NCI-H2029 (cell line): ENCODE results near the gene KIRREL3.

Experiments used
- DNase-seq: peaks from one replicate; lab custom pipeline; 2025; lab: John Stamatoyannopoulos, UW

Gene KIRREL3

DNA sequence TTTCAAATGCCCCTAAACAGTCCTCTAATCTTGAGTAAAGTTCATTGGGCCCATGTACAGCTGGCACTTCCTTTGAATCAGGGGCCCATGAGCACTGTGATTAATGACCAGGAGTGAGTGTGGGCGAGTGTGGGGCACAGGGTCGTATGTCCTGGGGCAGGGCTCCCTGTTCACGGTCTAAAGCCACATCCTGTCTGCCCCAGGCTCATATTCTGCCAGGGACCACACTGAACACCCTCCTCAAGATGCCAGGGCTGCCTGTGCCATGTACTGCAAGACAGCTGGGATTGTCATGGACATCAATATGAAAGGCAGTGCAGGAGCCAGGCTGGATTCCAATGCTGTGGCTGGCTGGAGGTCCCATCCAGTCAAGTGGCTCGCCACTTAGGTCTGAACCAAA is 130.5 kb downstream of the KIRREL3 start:
- no peak for DNase-seq

GRCh38 chr11:126868741-126869140 is 131.8 kb downstream of the KIRREL3 start:
- no peak for DNase-seq

GRCh38 chr11:126864934-126865333 is 135.6 kb downstream of the KIRREL3 start:
- no peak for DNase-seq

- DNase-seq = no peak
These were observed 137.1 kb downstream of the KIRREL3 start for GRCh38 chr11:126863294-126863997.

- DNase-seq = no peak
These were observed 137.8 kb downstream of the KIRREL3 start for GRCh38 chr11:126862664-126863243.

DNA sequence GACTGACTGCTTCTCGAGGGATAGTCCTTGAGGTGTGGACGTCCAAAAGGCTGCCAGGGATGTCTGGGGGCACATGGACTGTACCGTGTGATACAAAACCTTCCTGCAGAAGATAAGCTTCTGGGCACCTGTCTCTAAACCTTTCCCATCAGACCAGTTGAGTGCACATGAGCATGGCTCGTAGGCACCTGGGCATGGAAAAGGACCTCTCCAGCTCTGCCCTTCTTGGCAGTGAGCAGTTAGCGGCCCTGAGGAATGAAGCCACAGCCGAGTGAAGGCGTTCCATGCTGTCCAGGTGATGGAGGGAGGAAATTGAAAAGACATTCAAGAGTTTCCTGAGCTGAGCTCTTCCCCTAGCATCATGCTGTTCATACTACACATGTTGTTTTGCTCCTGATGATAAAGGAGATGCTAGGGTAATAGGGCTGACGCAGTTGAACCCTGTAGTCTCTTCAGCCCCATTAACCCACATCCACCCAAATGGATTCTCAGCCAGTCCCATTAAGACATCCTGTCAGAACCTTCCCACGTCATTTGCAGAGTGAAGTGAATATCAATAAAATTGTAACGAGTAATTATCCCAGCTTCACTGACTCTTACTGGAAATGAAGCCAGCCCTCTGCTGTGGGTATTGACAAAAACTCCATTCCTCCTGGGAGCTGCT is 138.6 kb downstream of the KIRREL3 start:
- DNase-seq = no peak

DNA sequence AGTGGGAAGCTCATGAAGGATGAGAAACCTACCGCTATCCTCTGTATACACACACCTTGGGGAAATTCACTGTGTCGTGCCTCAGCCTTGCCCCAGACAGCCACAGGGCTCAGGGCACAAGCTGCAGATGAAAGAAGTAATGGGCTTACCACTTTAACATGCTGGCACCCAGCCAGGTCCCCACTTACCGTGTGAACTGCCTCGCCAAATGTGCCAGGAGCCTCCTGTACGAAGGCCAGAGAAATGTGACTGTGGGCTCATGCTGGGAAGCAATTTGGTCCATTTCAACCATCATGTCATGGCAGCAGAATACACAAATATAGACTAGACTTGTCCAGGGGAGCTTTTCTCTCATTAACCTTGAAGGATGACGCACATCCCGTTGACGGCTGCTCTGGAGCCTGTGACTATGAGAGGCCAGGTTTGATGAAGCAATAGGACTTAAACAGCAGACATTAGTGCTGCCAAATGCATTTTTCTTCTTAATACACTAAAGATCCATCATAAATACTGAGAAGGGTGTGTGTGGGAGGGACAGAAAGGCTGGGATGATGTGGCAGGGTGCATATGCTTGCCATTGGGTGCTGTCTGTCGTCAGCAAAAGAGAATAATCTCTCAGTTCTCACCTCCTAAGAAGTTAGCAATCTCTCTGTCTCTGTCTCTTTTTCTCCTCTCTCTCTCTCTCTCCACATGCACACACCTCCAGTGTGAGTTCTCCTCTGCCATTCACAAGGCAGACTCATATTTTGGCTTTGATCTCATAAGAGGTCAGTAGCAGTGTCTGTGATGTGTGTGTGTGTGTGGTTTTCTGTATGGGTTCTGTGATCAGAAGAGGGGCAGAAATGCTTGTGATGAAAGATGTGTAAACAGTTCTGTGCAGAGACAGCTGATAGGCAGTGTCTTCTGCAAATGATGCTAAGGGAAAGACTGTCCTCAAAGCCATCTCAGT is 142.4 kb downstream of the KIRREL3 start:
- peak; percentile 34 for DNase-seq

- no peak for DNase-seq
These were observed 145.0 kb downstream of the KIRREL3 start for GRCh38 chr11:126855536-126855935.

DNA sequence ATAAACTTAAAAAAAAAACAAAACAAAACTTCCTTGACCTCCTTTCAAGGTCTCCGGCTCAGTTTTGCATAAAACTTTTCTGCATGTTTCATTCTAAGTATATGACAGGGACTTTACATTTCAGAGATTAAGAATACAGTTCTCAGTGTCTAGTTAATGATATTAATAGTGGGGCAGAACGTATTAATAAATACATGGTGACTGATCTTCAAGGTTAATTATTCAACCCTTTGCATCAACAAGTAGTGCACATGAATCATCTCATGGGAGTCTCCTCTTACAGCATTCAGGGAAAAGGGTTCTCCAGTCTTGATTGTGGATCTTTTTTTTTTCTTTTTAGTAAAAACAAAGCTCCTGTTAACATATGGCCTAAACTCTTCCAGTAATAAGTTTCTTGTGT is 146.8 kb downstream of the KIRREL3 start:
- no peak for DNase-seq

GRCh38 chr11:126844789-126845188 is 155.8 kb downstream of the KIRREL3 start:
- DNase-seq = no peak

GRCh38 chr11:126843096-126843495 is 157.5 kb downstream of the KIRREL3 start:
- no peak for DNase-seq

GRCh38 chr11:126841999-126842398 is 158.6 kb downstream of the KIRREL3 start:
- DNase-seq = no peak

GRCh38 chr11:126840975-126841374 is 159.6 kb downstream of the KIRREL3 start:
- DNase-seq = no peak

DNA sequence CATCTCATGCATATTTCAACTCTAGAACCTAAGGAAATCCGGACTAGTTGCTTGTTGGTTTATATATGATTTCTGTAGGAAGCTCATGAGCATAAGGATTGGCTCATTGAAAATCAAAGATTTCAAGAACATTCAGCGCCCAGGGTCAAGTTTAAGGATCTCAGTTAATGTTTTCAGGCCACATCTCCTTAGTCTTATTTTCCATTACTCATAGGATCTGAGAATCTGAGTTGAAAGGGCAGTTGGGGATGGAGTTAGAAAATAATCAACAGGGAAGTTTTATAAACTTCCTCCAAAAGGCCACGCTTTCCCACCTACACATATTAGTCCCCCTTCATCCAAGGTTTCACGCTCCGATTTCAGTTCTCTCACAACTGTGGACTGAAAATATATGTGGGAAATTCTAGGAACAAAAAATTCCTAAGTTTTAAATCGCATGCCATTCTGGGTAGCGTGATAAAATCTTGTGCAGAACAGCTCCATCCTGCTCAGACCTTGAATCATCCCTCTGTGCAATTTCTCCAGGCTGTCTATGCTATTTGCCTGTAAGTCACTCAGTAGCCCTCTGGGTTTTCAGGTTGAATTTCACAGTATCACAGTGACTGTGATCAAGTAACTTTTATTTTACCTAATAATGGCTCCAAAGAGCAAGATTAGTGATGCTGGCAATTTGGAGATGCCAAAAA is 160.2 kb downstream of the KIRREL3 start:
- DNase-seq = no peak

DNA sequence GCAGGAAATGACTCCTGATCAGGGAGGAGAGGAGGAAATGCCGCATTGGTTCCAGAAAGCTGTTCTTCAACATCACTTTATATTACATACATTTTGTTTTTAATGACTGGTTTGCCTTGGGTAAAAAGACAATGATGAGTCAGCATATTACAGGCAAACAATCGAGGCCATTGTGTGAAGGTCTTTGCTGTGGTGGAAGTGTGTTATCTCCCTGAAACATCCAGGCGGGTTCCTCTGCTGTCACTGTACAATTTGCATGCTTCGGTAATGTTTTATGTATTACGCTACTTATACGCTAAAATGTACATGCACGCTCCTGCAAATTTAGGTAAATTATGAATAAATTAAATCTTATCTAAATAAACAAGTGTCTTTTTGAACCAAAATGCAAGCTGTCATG is 161.1 kb downstream of the KIRREL3 start:
- no peak for DNase-seq

GRCh38 chr11:126838779-126839178 is 161.8 kb downstream of the KIRREL3 start:
- no peak for DNase-seq

GRCh38 chr11:126837581-126837980 is 163.0 kb downstream of the KIRREL3 start:
- no peak for DNase-seq

GRCh38 chr11:126834573-126834972 is 166.0 kb downstream of the KIRREL3 start:
- no peak for DNase-seq

DNA sequence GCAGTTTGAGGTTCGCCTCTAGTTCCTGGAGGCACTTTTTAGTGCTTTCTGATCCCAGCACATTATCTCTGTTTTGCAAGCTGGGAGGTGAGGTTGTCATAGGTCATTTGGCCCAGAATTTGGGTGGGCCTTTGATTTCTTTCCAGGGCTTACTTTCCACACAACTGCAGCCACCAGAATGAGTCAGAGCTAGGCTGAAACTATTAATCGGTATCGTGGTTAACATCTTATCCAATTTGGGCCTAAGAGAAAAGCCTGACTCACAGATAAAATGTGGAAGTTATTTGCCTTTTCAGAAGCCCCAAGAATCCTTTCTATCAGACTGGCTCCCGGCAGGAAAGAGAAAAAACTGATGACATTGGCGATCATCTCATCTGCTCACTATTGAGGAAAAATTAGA is 166.4 kb downstream of the KIRREL3 start:
- DNase-seq = no peak

DNA sequence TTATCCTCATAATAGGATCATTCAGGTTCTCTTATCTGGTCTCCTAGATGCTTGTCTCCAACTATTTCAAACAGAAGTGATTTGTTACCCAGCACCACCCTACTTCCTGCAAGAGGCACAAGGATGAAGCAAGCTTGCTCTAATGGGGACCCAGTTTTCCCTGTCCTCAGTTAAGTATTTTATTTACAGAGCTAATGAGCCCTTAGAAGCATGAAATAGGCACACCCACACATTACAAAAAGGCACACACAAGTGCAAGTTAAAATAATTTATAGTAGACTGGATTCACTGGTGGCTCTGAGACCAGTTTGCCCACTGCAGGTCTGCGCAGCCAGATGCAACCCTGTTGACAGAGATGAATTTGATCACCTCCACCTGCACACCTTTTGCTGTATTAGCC is 167.5 kb downstream of the KIRREL3 start:
- DNase-seq = no peak

DNA sequence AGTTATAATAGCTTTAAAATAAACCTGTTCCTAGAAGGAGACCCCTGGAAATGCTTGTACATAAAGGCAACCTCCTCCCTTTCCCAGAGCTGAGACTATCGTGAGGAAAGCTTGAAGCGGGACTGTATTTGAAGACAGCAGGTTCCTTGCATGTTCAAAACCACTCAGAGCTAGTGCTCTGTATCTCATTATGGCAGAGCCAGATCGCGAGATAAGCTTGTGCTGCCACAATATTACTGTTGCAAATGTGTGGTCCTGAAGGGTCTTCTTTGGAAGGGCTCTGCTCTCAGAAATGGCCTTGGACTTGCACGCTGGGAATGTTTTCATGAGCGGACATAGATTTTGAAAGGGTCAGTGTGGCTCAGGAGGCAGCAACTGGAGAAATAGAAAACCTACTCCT is 168.2 kb downstream of the KIRREL3 start:
- DNase-seq = no peak
